Adrenal gland (tissue), 5 donors: ENCODE results near the gene H6PD.

Experiments used
- POLR2A ChIP-seq, 2 donors: fragments of 450-650 bp; IDR thresholded peaks; one replicate each; pipeline ENCODE4 v1.6.1; 2017; ENCODE audit warnings: antibody characterized with exemption in 2 of 2, mild to moderate bottlenecking in 2 of 2, moderate library complexity in 1 of 2
- TF ChIP-seq, protein P1 (sequence below), 6 experiments: fragments of 450-650 bp in 4 of 6; fragments of 200-600 bp in 2 of 6; sonication (generic) in 1 of 6; IDR thresholded peaks; 1 replicate in 5 of 6; 2 replicates in 1 of 6; pipeline versions ENCODE4 v1.5.1 to v1.8.0; 2016 to 2021; ENCODE audit warnings: antibody characterized with exemption in 6 of 6, mild to moderate bottlenecking in 2 of 6, moderate library complexity in 1 of 6
- donor health status: DM: no; HTN: no; CAD: no.

GRCh38 chr1:9186082-9186859, 48.3 kb upstream of the H6PD start:
- TF ChIP-seq, protein P1, sequence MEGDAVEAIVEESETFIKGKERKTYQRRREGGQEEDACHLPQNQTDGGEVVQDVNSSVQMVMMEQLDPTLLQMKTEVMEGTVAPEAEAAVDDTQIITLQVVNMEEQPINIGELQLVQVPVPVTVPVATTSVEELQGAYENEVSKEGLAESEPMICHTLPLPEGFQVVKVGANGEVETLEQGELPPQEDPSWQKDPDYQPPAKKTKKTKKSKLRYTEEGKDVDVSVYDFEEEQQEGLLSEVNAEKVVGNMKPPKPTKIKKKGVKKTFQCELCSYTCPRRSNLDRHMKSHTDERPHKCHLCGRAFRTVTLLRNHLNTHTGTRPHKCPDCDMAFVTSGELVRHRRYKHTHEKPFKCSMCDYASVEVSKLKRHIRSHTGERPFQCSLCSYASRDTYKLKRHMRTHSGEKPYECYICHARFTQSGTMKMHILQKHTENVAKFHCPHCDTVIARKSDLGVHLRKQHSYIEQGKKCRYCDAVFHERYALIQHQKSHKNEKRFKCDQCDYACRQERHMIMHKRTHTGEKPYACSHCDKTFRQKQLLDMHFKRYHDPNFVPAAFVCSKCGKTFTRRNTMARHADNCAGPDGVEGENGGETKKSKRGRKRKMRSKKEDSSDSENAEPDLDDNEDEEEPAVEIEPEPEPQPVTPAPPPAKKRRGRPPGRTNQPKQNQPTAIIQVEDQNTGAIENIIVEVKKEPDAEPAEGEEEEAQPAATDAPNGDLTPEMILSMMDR (IDR thresholded peaks at IDR 0.05), result no peak
- TF ChIP-seq POLR2A (IDR thresholded peaks at IDR 0.05), result no peak
